ENCODE data around the gene PRSS50.

PRSS50 gene

GRCh38 chr3:46695177-46695961 is 22.3 kb downstream of the PRSS50 start:
- Histone ChIP-seq H2BK120ac (ENCODE audit: low read depth, low read length) (peak overlapping the region; percentile 29), H3K4ac (ENCODE audit: low read length) (no peak overlapping the region), H3K9me3 (replicated peaks in 1 of 2; ENCODE audit: control insufficient read depth in 2 of 2, insufficient read depth in 1 of 2, low read depth in 1 of 2, low read length in 2 of 2) (no peaks in the 10 kb centered on the region), H3K14ac (ENCODE audit: low read length) (no peak overlapping the region), H2BK15ac (ENCODE audit: low read length) (peak overlapping the region; percentile 46), H3K9ac (ENCODE audit: low read depth, low read length, poor library complexity) (peak overlapping the region; percentile 22), H3K27ac (replicated peaks; ENCODE audit: low read length) (no peak overlapping the region), H4K8ac (ENCODE audit: low read depth, low read length) (no peak overlapping the region), H2BK5ac (ENCODE audit: low read length) (no peak overlapping the region), H3K18ac (ENCODE audit: low read length) (peak overlapping the region; percentile 35), H3K79me1 (ENCODE audit: low read depth, low read length) (no peaks in the 10 kb centered on the region), H3K4me2 (ENCODE audit: insufficient read depth, low read length, poor library complexity, severe bottlenecking) (no peak overlapping the region), H2BK12ac (ENCODE audit: low read length) (no peak overlapping the region), H4K91ac (ENCODE audit: low read depth, low read length, poor library complexity) (no peak overlapping the region), H3K36me3 (replicated peaks in 1 of 2; ENCODE audit: control insufficient read depth in 2 of 2, insufficient read depth in 2 of 2, low read length in 2 of 2) (no peaks in the 10 kb centered on the region), H3K4me3 (ENCODE audit: low read length in 2 of 2) (no peak overlapping the region), H2AK5ac (ENCODE audit: low read depth, low read length) (peak overlapping the region; percentile 98), H2AFZ (ENCODE audit: low read length) (no peak overlapping the region), H3K4me1 (ENCODE audit: control insufficient read depth in 2 of 2, insufficient read depth in 1 of 2, low read depth in 1 of 2, low read length in 2 of 2) (peaks cover 0 to 12% of the 10 kb centered on the region in 2 donors), H3K27me3 (ENCODE audit: control insufficient read depth in 3 of 3, insufficient read depth in 3 of 3, low read depth in 1 of 3, low read length in 3 of 3) (peaks cover 0 to 50% (median 20%) of the 10 kb centered on the region in 3 experiments), H3K23ac (ENCODE audit: low read depth, low read length, poor library complexity) (no peak overlapping the region)
- no peak for DNase-seq (ENCODE audit: low spot score)
- no CpG with 5 or more reads among the region's 11 CpGs for WGBS, 2 donors (ENCODE audit: extremely low coverage in 2 of 2, insufficient read length in 2 of 2, insufficient replicate concordance in 1 of 2)

DNA sequence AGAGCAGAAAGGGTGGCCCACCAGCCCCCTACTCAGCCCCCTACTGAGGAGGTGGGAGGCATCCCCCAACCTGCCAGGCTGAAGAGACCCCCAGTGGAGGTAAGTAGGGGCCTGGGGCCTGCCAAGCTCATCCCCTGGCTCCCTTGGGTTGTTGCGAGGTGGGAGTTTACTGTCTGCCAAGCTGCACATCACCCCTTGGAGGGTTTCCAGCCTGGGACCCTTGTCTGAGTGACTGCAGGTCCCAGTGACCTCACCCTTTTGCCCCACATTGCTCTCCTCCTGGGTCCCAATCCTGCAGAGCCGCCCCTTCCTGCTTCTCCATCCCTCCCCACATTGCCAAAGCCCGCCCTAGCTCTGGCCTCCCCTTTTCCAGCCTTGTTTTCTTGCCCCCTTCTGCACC is 23.1 kb downstream of the PRSS50 start:
- Histone ChIP-seq H4K91ac (ENCODE audit: low read depth, low read length, poor library complexity) (no peak overlapping the region), H3K27ac (replicated peaks; ENCODE audit: low read length) (no peak overlapping the region), H3K14ac (ENCODE audit: low read length) (no peak overlapping the region), H2BK12ac (ENCODE audit: low read length) (no peak overlapping the region), H2BK120ac (ENCODE audit: low read depth, low read length) (peak overlapping the region; percentile 29), H3K18ac (ENCODE audit: low read length) (peak overlapping the region; percentile 72), H3K27me3 (ENCODE audit: control insufficient read depth in 3 of 3, insufficient read depth in 3 of 3, low read depth in 1 of 3, low read length in 3 of 3) (peaks cover 0 to 43% (median 20%) of the 10 kb centered on the region in 3 experiments), H3K36me3 (replicated peaks in 1 of 2; ENCODE audit: control insufficient read depth in 2 of 2, insufficient read depth in 2 of 2, low read length in 2 of 2) (no peaks in the 10 kb centered on the region), H3K9ac (ENCODE audit: low read depth, low read length, poor library complexity) (no peak overlapping the region), H2BK15ac (ENCODE audit: low read length) (no peak overlapping the region), H3K4me1 (ENCODE audit: control insufficient read depth in 2 of 2, insufficient read depth in 1 of 2, low read depth in 1 of 2, low read length in 2 of 2) (peaks cover 0 to 12% of the 10 kb centered on the region in 2 donors), H3K4me2 (ENCODE audit: insufficient read depth, low read length, poor library complexity, severe bottlenecking) (no peak overlapping the region), H3K23ac (ENCODE audit: low read depth, low read length, poor library complexity) (no peak overlapping the region), H4K8ac (ENCODE audit: low read depth, low read length) (no peak overlapping the region), H3K4ac (ENCODE audit: low read length) (no peak overlapping the region), H3K79me1 (ENCODE audit: low read depth, low read length) (no peaks in the 10 kb centered on the region), H2BK5ac (ENCODE audit: low read length) (no peak overlapping the region), H3K9me3 (replicated peaks in 1 of 2; ENCODE audit: control insufficient read depth in 2 of 2, insufficient read depth in 1 of 2, low read depth in 1 of 2, low read length in 2 of 2) (no peaks in the 10 kb centered on the region), H2AFZ (ENCODE audit: low read length) (no peak overlapping the region), H3K4me3 (ENCODE audit: low read length in 2 of 2) (no peak overlapping the region), H2AK5ac (ENCODE audit: low read depth, low read length) (peak overlapping the region; percentile 98)
- no peak for DNase-seq (ENCODE audit: low spot score)
- no CpG with 5 or more reads among the region's 3 CpGs for WGBS, 2 donors (ENCODE audit: extremely low coverage in 2 of 2, insufficient read length in 2 of 2, insufficient replicate concordance in 1 of 2)

- Histone ChIP-seq H3K79me1 (ENCODE audit: low read depth, low read length) (no peaks in the 10 kb centered on the region), H2BK15ac (ENCODE audit: low read length) (peak overlapping the region; percentile 81), H3K23ac (ENCODE audit: low read depth, low read length, poor library complexity) (no peak overlapping the region), H2AK5ac (ENCODE audit: low read depth, low read length) (peak overlapping the region; percentile 98), H2BK5ac (ENCODE audit: low read length) (no peak overlapping the region), H3K18ac (ENCODE audit: low read length) (peak overlapping the region; percentile 97), H3K4me1 (ENCODE audit: control insufficient read depth in 2 of 2, insufficient read depth in 1 of 2, low read depth in 1 of 2, low read length in 2 of 2) (peaks cover 0 to 12% of the 10 kb centered on the region in 2 donors), H3K4me2 (ENCODE audit: insufficient read depth, low read length, poor library complexity, severe bottlenecking) (peak overlapping the region; percentile 99), H3K27ac (replicated peaks; ENCODE audit: low read length) (no peak overlapping the region), H2BK120ac (ENCODE audit: low read depth, low read length) (peak overlapping the region; percentile 35), H3K36me3 (replicated peaks in 1 of 2; ENCODE audit: control insufficient read depth in 2 of 2, insufficient read depth in 2 of 2, low read length in 2 of 2) (no peaks in the 10 kb centered on the region), H4K8ac (ENCODE audit: low read depth, low read length) (peak overlapping the region; percentile 85), H3K9me3 (replicated peaks in 1 of 2; ENCODE audit: control insufficient read depth in 2 of 2, insufficient read depth in 1 of 2, low read depth in 1 of 2, low read length in 2 of 2) (no peaks in the 10 kb centered on the region), H3K14ac (ENCODE audit: low read length) (no peak overlapping the region), H2AFZ (ENCODE audit: low read length) (peak overlapping the region; percentile 45), H2BK12ac (ENCODE audit: low read length) (no peak overlapping the region), H3K4me3 (ENCODE audit: low read length in 2 of 2) (peak overlapping the region in 1 of 2 donors; percentile 61), H3K27me3 (ENCODE audit: control insufficient read depth in 3 of 3, insufficient read depth in 3 of 3, low read depth in 1 of 3, low read length in 3 of 3) (peaks cover 0 to 43% (median 20%) of the 10 kb centered on the region in 3 experiments), H3K4ac (ENCODE audit: low read length) (no peak overlapping the region), H4K91ac (ENCODE audit: low read depth, low read length, poor library complexity) (peak overlapping the region; percentile 98), H3K9ac (ENCODE audit: low read depth, low read length, poor library complexity) (peak overlapping the region; percentile 17)
- WGBS, 2 donors (ENCODE audit: extremely low coverage in 2 of 2, insufficient read length in 2 of 2, insufficient replicate concordance in 1 of 2): no CpG with 5 or more reads among the region's 30 CpGs
- no peak for DNase-seq (ENCODE audit: low spot score)
Measured at GRCh38 chr3:46693892-46694226, 23.8 kb downstream of the PRSS50 start.

- peak within 1 kb of the TSS; percentile 85 for H4K8ac ChIP-seq (ENCODE audit: low read depth, low read length)
- H3K4me1 ChIP-seq (ENCODE audit: control insufficient read depth in 2 of 2, insufficient read depth in 1 of 2, low read depth in 1 of 2, low read length in 2 of 2): peaks cover 0 to 12% of the 10 kb centered on the region in 2 donors
- peak within 1 kb of the TSS; percentile 20 to 83 for H3K4me3 ChIP-seq (ENCODE audit: low read length in 2 of 2)
- H2BK120ac ChIP-seq (ENCODE audit: low read depth, low read length): peak within 1 kb of the TSS; percentile 35
- peak within 1 kb of the TSS; percentile 99 for H3K4me2 ChIP-seq (ENCODE audit: insufficient read depth, low read length, poor library complexity, severe bottlenecking)
- no CpG with 5 or more reads among the region's 71 CpGs for WGBS, 2 donors (ENCODE audit: extremely low coverage in 2 of 2, insufficient read length in 2 of 2, insufficient replicate concordance in 1 of 2)
- H2BK12ac ChIP-seq (ENCODE audit: low read length): no peak within 1 kb of the TSS
- H3K18ac ChIP-seq (ENCODE audit: low read length): peak within 1 kb of the TSS; percentile 97
- no peaks in the 10 kb centered on the region for H3K36me3 ChIP-seq (replicated peaks in 1 of 2; ENCODE audit: control insufficient read depth in 2 of 2, insufficient read depth in 2 of 2, low read length in 2 of 2)
- H3K14ac ChIP-seq (ENCODE audit: low read length): peak within 1 kb of the TSS; percentile 65
- no peaks in the 10 kb centered on the region for H3K9me3 ChIP-seq (replicated peaks in 1 of 2; ENCODE audit: control insufficient read depth in 2 of 2, insufficient read depth in 1 of 2, low read depth in 1 of 2, low read length in 2 of 2)
- H2AK5ac ChIP-seq (ENCODE audit: low read depth, low read length): peak within 1 kb of the TSS; percentile 98
- no peak within 1 kb of the TSS for H2BK5ac ChIP-seq (ENCODE audit: low read length)
- H3K27me3 ChIP-seq (ENCODE audit: control insufficient read depth in 3 of 3, insufficient read depth in 3 of 3, low read depth in 1 of 3, low read length in 3 of 3): peaks cover 0 to 43% (median 20%) of the 10 kb centered on the region in 3 experiments
- no peak for DNase-seq (ENCODE audit: low spot score)
- no peak within 1 kb of the TSS for H3K27ac ChIP-seq (replicated peaks; ENCODE audit: low read length)
- peak within 1 kb of the TSS; percentile 80 for H3K9ac ChIP-seq (ENCODE audit: low read depth, low read length, poor library complexity)
- H2AFZ ChIP-seq (ENCODE audit: low read length): peak within 1 kb of the TSS; percentile 94
- H3K23ac ChIP-seq (ENCODE audit: low read depth, low read length, poor library complexity): peak within 1 kb of the TSS; percentile 78
- H3K4ac ChIP-seq (ENCODE audit: low read length): no peak within 1 kb of the TSS
- H2BK15ac ChIP-seq (ENCODE audit: low read length): peak within 1 kb of the TSS; percentile 81
- H3K79me1 ChIP-seq (ENCODE audit: low read depth, low read length): no peaks in the 10 kb centered on the region
- H4K91ac ChIP-seq (ENCODE audit: low read depth, low read length, poor library complexity): peak within 1 kb of the TSS; percentile 98
Measured at GRCh38 chr3:46693038-46693891, 24.4 kb downstream of the PRSS50 start, which contains the start of gene ALS2CL. Gene ALS2CL (minus strand): TSS chr3:46693679. CDS start chr3:46689440, 4,239 bp downstream.
